Measurements from ENCODE around the gene PACSIN3. TPM values are rescaled to one million over a fixed set of nuclear protein-coding genes. Genes with fewer than 3 reads are reported as not detected.

PACSIN3 gene
- total and polyA plus RNA-seq, 2 of the 13 experiments (the other 11 are each of a cell fraction or from before 2014, with no cell fraction given): 47.9 to 93.3 TPM

DNA sequence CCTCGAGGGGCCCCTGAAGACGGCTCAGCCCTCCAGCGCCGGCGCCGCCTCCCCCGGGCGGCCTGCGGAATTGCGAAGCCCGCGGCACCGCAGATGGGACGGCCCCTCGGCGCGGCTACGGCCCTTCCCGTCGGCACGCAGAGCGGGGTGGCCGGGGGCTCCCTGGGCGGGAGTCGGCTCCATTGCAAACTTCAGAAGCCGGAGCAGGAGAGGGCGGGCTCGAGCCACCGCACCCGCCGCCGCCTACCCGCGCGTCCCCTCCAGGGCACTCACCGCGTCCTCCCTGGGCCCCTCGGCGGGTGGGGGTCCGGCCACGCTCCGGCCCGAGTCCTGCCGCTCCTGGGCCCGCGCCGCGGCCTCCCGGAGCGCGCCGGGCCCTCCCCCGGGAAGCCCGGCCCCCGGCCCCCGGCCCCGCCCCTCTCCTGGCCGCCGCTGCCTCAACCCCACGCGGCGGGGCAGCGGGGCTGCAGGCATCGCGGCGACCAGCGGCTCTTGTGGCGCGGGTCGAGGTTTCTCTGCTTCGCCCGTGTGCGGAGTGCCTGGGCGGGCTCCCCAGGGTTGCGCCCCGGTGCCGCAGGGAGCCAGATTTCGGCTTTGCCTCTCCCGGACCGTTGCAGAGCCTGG is at the start of gene PACSIN3 (continued):
- TF ChIP-seq ZNF792 (CRISPR knock-in tag; IDR thresholded peaks at IDR 0.05) (no peak), ZNF382 (CRISPR knock-in tag; IDR thresholded peaks at IDR 0.05; ENCODE audit: borderline replicate concordance) (no peak), GATA4 (IDR thresholded peaks at IDR 0.05; ENCODE audit: borderline replicate concordance, low read depth) (no peak), ZFYVE20 (CRISPR knock-in tag; IDR thresholded peaks at IDR 0.05; ENCODE audit: borderline replicate concordance, low read depth) (no peak), HOXA7 (CRISPR knock-in tag; IDR thresholded peaks at IDR 0.05) (no peak), ISL2 (CRISPR knock-in tag; IDR thresholded peaks at IDR 0.05) (no peak)
- TF ChIP-seq, protein P1, sequence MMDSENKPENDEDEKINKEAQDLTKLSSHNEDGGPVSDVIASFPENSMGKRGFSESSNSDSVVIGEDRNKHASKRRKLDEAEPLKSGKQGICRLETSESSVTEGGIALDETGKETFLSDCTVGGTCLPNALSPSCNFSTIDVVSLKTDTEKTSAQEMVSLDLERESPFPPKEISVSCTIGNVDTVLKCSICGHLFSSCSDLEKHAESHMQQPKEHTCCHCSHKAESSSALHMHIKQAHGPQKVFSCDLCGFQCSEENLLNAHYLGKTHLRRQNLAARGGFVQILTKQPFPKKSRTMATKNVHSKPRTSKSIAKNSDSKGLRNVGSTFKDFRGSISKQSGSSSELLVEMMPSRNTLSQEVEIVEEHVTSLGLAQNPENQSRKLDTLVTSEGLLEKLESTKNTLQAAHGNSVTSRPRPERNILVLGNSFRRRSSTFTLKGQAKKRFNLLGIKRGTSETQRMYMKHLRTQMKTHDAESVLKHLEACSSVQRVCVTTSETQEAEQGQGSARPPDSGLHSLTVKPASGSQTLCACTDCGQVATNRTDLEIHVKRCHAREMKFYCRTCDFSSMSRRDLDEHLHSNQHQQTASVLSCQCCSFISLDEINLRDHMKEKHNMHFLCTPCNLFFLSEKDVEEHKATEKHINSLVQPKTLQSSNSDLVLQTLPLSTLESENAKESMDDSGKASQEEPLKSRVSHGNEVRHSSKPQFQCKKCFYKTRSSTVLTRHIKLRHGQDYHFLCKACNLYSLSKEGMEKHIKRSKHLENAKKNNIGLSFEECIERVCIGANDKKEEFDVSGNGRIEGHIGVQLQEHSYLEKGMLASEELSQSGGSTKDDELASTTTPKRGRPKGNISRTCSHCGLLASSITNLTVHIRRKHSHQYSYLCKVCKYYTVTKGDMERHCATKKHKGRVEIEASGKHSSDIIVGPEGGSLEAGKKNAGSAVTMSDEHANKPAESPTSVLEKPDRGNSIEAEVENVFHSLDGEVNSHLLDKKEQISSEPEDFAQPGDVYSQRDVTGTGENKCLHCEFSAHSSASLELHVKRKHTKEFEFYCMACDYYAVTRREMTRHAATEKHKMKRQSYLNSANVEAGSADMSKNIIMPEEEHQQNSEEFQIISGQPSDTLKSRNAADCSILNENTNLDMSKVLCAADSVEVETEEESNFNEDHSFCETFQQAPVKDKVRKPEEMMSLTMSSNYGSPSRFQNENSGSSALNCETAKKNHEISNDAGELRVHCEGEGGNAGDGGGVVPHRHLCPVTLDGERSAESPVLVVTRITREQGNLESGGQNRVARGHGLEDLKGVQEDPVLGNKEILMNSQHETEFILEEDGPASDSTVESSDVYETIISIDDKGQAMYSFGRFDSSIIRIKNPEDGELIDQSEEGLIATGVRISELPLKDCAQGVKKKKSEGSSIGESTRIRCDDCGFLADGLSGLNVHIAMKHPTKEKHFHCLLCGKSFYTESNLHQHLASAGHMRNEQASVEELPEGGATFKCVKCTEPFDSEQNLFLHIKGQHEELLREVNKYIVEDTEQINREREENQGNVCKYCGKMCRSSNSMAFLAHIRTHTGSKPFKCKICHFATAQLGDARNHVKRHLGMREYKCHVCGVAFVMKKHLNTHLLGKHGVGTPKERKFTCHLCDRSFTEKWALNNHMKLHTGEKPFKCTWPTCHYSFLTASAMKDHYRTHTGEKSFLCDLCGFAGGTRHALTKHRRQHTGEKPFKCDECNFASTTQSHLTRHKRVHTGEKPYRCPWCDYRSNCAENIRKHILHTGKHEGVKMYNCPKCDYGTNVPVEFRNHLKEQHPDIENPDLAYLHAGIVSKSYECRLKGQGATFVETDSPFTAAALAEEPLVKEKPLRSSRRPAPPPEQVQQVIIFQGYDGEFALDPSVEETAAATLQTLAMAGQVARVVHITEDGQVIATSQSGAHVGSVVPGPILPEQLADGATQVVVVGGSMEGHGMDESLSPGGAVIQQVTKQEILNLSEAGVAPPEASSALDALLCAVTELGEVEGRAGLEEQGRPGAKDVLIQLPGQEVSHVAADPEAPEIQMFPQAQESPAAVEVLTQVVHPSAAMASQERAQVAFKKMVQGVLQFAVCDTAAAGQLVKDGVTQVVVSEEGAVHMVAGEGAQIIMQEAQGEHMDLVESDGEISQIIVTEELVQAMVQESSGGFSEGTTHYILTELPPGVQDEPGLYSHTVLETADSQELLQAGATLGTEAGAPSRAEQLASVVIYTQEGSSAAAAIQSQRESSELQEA (CRISPR knock-in tag; IDR thresholded peaks at IDR 0.05; ENCODE audit: not compliant biosample characterization): no peak
- TF ChIP-seq, protein P2, sequence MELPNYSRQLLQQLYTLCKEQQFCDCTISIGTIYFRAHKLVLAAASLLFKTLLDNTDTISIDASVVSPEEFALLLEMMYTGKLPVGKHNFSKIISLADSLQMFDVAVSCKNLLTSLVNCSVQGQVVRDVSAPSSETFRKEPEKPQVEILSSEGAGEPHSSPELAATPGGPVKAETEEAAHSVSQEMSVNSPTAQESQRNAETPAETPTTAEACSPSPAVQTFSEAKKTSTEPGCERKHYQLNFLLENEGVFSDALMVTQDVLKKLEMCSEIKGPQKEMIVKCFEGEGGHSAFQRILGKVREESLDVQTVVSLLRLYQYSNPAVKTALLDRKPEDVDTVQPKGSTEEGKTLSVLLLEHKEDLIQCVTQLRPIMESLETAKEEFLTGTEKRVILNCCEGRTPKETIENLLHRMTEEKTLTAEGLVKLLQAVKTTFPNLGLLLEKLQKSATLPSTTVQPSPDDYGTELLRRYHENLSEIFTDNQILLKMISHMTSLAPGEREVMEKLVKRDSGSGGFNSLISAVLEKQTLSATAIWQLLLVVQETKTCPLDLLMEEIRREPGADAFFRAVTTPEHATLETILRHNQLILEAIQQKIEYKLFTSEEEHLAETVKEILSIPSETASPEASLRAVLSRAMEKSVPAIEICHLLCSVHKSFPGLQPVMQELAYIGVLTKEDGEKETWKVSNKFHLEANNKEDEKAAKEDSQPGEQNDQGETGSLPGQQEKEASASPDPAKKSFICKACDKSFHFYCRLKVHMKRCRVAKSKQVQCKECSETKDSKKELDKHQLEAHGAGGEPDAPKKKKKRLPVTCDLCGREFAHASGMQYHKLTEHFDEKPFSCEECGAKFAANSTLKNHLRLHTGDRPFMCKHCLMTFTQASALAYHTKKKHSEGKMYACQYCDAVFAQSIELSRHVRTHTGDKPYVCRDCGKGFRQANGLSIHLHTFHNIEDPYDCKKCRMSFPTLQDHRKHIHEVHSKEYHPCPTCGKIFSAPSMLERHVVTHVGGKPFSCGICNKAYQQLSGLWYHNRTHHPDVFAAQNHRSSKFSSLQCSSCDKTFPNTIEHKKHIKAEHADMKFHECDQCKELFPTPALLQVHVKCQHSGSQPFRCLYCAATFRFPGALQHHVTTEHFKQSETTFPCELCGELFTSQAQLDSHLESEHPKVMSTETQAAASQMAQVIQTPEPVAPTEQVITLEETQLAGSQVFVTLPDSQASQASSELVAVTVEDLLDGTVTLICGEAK (IDR thresholded peaks at IDR 0.05): no peak
- TF ChIP-seq, protein P2 (CRISPR knock-in tag; IDR thresholded peaks at IDR 0.05): no peak
- TF ChIP-seq, protein P3, sequence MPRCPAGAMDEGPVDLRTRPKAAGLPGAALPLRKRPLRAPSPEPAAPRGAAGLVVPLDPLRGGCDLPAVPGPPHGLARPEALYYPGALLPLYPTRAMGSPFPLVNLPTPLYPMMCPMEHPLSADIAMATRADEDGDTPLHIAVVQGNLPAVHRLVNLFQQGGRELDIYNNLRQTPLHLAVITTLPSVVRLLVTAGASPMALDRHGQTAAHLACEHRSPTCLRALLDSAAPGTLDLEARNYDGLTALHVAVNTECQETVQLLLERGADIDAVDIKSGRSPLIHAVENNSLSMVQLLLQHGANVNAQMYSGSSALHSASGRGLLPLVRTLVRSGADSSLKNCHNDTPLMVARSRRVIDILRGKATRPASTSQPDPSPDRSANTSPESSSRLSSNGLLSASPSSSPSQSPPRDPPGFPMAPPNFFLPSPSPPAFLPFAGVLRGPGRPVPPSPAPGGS (CRISPR knock-in tag; IDR thresholded peaks at IDR 0.05): no peak
